Measurements from ENCODE around the gene AMH. TPM values are rescaled to one million over a fixed set of nuclear protein-coding genes. Genes with fewer than 3 reads are reported as not detected.

AMH gene
- total and polyA plus RNA-seq, 4 donors: 0.08 to 0.59 (median 0.47) TPM; not detected in 1

- Histone ChIP-seq H3K4me1 (ENCODE audit: control insufficient read depth in 4 of 4, insufficient read depth in 4 of 4, low read length in 3 of 4) (peaks cover 9 to 39% (median 24%) of the 10 kb centered on the region in 4 donors), H3K9me3 (ENCODE audit: control insufficient read depth in 4 of 4, low read length in 3 of 4) (no peaks in the 10 kb centered on the region), H3K4me3 (ENCODE audit: low read depth in 1 of 3, low read length in 3 of 3) (no peak overlapping the region), H3K27me3 (ENCODE audit: control insufficient read depth in 4 of 4, insufficient read depth in 4 of 4, low read length in 3 of 4) (peaks cover 0 to 6% (median 0%) of the 10 kb centered on the region in 4 donors), H3K27ac (ENCODE audit: low read depth in 1 of 2, low read length in 2 of 2) (no peak overlapping the region), H3K36me3 (ENCODE audit: control insufficient read depth in 4 of 4, insufficient read depth in 3 of 4, low read depth in 1 of 4, low read length in 3 of 4) (peaks cover 10 to 39% (median 32%) of the 10 kb centered on the region in 4 donors), H3K9ac (ENCODE audit: low read depth in 1 of 2, low read length in 2 of 2) (no peak overlapping the region)
- TF ChIP-seq JUND (IDR thresholded peaks at IDR 0.05) (no peak), RAD21 (IDR thresholded peaks at IDR 0.05) (no peak), GABPA (IDR thresholded peaks at IDR 0.05 in 1 of 2, conservative IDR thresholded peaks at IDR 0.05 in 1 of 2) (no peak), FOXA1 (IDR thresholded peaks at IDR 0.05) (no peak), ATF3 (IDR thresholded peaks at IDR 0.05) (no peak), EGR1 (IDR thresholded peaks at IDR 0.05; ENCODE audit: low read depth in 2 of 2) (no peak), HNF4G (IDR thresholded peaks at IDR 0.05) (no peak), REST (IDR thresholded peaks at IDR 0.05) (no peak)
- TF ChIP-seq, protein P1, sequence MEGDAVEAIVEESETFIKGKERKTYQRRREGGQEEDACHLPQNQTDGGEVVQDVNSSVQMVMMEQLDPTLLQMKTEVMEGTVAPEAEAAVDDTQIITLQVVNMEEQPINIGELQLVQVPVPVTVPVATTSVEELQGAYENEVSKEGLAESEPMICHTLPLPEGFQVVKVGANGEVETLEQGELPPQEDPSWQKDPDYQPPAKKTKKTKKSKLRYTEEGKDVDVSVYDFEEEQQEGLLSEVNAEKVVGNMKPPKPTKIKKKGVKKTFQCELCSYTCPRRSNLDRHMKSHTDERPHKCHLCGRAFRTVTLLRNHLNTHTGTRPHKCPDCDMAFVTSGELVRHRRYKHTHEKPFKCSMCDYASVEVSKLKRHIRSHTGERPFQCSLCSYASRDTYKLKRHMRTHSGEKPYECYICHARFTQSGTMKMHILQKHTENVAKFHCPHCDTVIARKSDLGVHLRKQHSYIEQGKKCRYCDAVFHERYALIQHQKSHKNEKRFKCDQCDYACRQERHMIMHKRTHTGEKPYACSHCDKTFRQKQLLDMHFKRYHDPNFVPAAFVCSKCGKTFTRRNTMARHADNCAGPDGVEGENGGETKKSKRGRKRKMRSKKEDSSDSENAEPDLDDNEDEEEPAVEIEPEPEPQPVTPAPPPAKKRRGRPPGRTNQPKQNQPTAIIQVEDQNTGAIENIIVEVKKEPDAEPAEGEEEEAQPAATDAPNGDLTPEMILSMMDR (IDR thresholded peaks at IDR 0.05; ENCODE audit: low read depth, low read length, missing input control): no peak
- no peak for DNase-seq (ENCODE audit: low spot score)
- 95% methylated on average over 25 of the region's 25 CpGs for WGBS
These were observed 3.0 kb upstream of the AMH start for GRCh38 chr19:2246014-2246620.

GRCh38 chr19:2246801-2247361 lies 2.2 kb upstream of the AMH start:
- peak in 1 of 2 donors; percentile 52 for TF ChIP-seq GABPA (IDR thresholded peaks at IDR 0.05 in 1 of 2, conservative IDR thresholded peaks at IDR 0.05 in 1 of 2)
- TF ChIP-seq HNF4G (IDR thresholded peaks at IDR 0.05): no peak
- Histone ChIP-seq H3K9me3 (ENCODE audit: control insufficient read depth in 4 of 4, low read length in 3 of 4) (no peaks in the 10 kb centered on the region), H3K4me1 (ENCODE audit: control insufficient read depth in 4 of 4, insufficient read depth in 4 of 4, low read length in 3 of 4) (peaks cover 9 to 39% (median 20%) of the 10 kb centered on the region in 4 donors), H3K4me3 (ENCODE audit: low read depth in 1 of 3, low read length in 3 of 3) (no peak overlapping the region), H3K27me3 (ENCODE audit: control insufficient read depth in 4 of 4, insufficient read depth in 4 of 4, low read length in 3 of 4) (peaks cover 0 to 11% (median 1%) of the 10 kb centered on the region in 4 donors), H3K27ac (ENCODE audit: low read depth in 1 of 2, low read length in 2 of 2) (no peak overlapping the region), H3K36me3 (ENCODE audit: control insufficient read depth in 4 of 4, insufficient read depth in 3 of 4, low read depth in 1 of 4, low read length in 3 of 4) (peaks cover 10 to 39% (median 32%) of the 10 kb centered on the region in 4 donors), H3K9ac (ENCODE audit: low read depth in 1 of 2, low read length in 2 of 2) (no peak overlapping the region)
- no peak for DNase-seq (ENCODE audit: low spot score)
- 83% methylated on average over 26 of the region's 26 CpGs for WGBS
